Psoas muscle (tissue), 8 donors: ENCODE measurements around the gene SOX30. TPM values are rescaled to one million over a fixed set of nuclear protein-coding genes. Genes with fewer than 3 reads are reported as not detected.
"Not testable (repeated sequence)": the region's sequence is repeated elsewhere in the genome, so short reads cannot be mapped to it uniquely, and the experiment has no call there.

Experiments used
- ATAC-seq, 4 donors: fragments of 200-7000 bp; cut with Tn5 transposase; one replicate each; pipeline ENCODE4 v1.9.1; 2020; ENCODE audit warnings: moderate library complexity in 3 of 4, mild to moderate bottlenecking in 2 of 4
- DNase-seq, 2 donors: peaks; one replicate each; pipeline ENCODE4 v3.0.0-alpha.2; 2020
- H3K27ac ChIP-seq: fragments of 200-600 bp; one replicate; pipeline ENCODE4 v1.8.0; 2022
- H3K27me3 ChIP-seq, 3 donors: fragments of 200-600 bp in 1 of 3; one replicate each; pipeline versions ENCODE4 v1.6.1 to v1.8.0; 2013 to 2022; ENCODE audit warnings: low read length in 2 of 3, mild to moderate bottlenecking in 2 of 3, moderate library complexity in 1 of 3; ENCODE audit not compliant: insufficient read depth in 3 of 3
- H3K36me3 ChIP-seq, 2 donors: fragments of 200-600 bp in 1 of 2; one replicate each; pipeline versions ENCODE4 v1.6.1 to v1.8.0; 2013 to 2022; ENCODE audit warnings: low read depth in 1 of 2, mild to moderate bottlenecking in 1 of 2, moderate library complexity in 1 of 2; ENCODE audit not compliant: insufficient read depth in 1 of 2
- H3K4me1 ChIP-seq: fragments of 200-600 bp; one replicate; pipeline ENCODE4 v1.8.0; 2022
- H3K4me3 ChIP-seq: fragments of 200-600 bp; one replicate; pipeline ENCODE4 v1.8.0; 2022; ENCODE audit warnings: mild to moderate bottlenecking
- H3K9me3 ChIP-seq: fragments of 200-600 bp; one replicate; pipeline ENCODE4 v1.8.0; 2022
- CTCF ChIP-seq: fragments of 200-600 bp; IDR thresholded peaks from one replicate; pipeline ENCODE4 v1.8.0; 2022; ENCODE audit warnings: antibody characterized with exemption
- WGBS, 3 donors: extraction: QIAGEN DNeasy Blood & Tissue Kit; methylation state at CpG; one replicate each; pipeline versions ENCODE4 v1.1.6 to v1.1.7; 2013; 5-methylcytosine and 5-hydroxymethylcytosine counted together
- intact Hi-C, 2 donors: fragments of 100-400 bp; cut with DNase I; formaldehyde crosslinking; loops; one replicate each; pipeline versions ENCODE4 v1.11.0 to v1.14.2; 2022
- long read RNA-seq, 2 donors: library from polyadenylated mRNA; unstranded; transcript quantifications; one replicate each; pipeline ENCODE4 v2.0.0, GENCODE V29; 2021
- polyA plus RNA-seq, 3 donors: library from polyadenylated mRNA; stranded (reverse); fragments of 200-250 nt; gene quantifications; one replicate each; pipeline ENCODE4 v1.2.3, GENCODE V29; 2013
- total RNA-seq, 4 donors: library from RNA; stranded (reverse); fragmentation: NEBNext Ultra II Directional in 2 of 4; extraction: Animal tissue kit (Norgen Biotek cat#: 25700) in 2 of 4; gene quantifications; one replicate each; pipeline versions ENCODE4 v1.2.1 to v1.2.4, GENCODE V29; 2021 to 2023
- donor health status: healthy with polysubstance abuse.
- donor health status: DM: no; HTN: no; CAD: no; lungs with moderate emphysema.
- donor health status: Bipolar disorder and iron deficiency.
- donor health status: healthy.
- donor health status: DM: yes; HTN: yes; CAD: no.
- donor health status: DM: no; HTN: no; CAD: no.
- donor health status: DM: no; HTN: no; CAD: no.
- donor health status: DM: yes; HTN: yes; CAD: no.

The SOX30 gene
- total RNA-seq (under 1 TPM in 1 of 4 donors, not detected in 3; 0.19 TPM), polyA plus RNA-seq (under 1 TPM in 2 of 3 donors, not detected in 1; 0.01 to 0.05 TPM)
- long read RNA-seq, donor 1, result 0 reads
- long read RNA-seq, donor 2, result 0 reads

GRCh38 chr5:157652377-157652692 lies at the start of gene SOX30:
Gene SOX30 (minus strand): TSS chr5:157652438. CDS start chr5:157652078, 360 bp downstream.
- Histone ChIP-seq H3K4me3 (peak within 1 kb of the TSS; percentile 60), H3K27me3 (peaks cover 0 to 15% (median 5%) of the 10 kb centered on the region in 3 donors), H3K36me3 (no peaks in the 10 kb centered on the region), H3K27ac (no peak within 1 kb of the TSS), H3K9me3 (peaks cover 9% of the 10 kb centered on the region), H3K4me1 (no peaks in the 10 kb centered on the region)
- no peak for TF ChIP-seq CTCF
- intact Hi-C loops, result no loop called here
- DNase-seq (no peak), ATAC-seq (no peak)
- WGBS, 3 donors, result 89 to 94% (median 92%) methylated on average over 15 of the region's 15 CpGs

- H3K4me3 ChIP-seq, H3K36me3 ChIP-seq, H3K27ac ChIP-seq, H3K4me1 ChIP-seq, intact Hi-C loops, H3K27me3 ChIP-seq, DNase-seq, ATAC-seq: not testable (repeated sequence)
- 69 to 96% (median 83%) methylated on average over 4 of the region's 4 CpGs for WGBS, 3 donors
- H3K9me3 ChIP-seq, result peaks cover 16% of the 10 kb centered on the region
Observed at GRCh38 chr5:157698674-157699073, 46.4 kb upstream of the SOX30 start.

- H3K4me1 ChIP-seq, ATAC-seq, intact Hi-C loops, H3K36me3 ChIP-seq, H3K27ac ChIP-seq, H3K4me3 ChIP-seq, H3K27me3 ChIP-seq, DNase-seq: not testable (repeated sequence)
- peaks cover 12% of the 10 kb centered on the region for H3K9me3 ChIP-seq
- WGBS, 3 donors, result 96 to 99% (median 97%) methylated on average over 3 of the region's 3 CpGs
Observed at GRCh38 chr5:157696154-157696553, 43.9 kb upstream of the SOX30 start.

GRCh38 chr5:157693816-157694215 lies 41.6 kb upstream of the SOX30 start:
- H3K4me3 ChIP-seq, intact Hi-C loops, H3K36me3 ChIP-seq, H3K9me3 ChIP-seq, H3K4me1 ChIP-seq, H3K27ac ChIP-seq, H3K27me3 ChIP-seq, DNase-seq, ATAC-seq: not testable (repeated sequence)
- WGBS, 3 donors, result 87 to 92% (median 89%) methylated on average over 20 to 25 of the region's 25 CpGs

- no peak overlapping the region for H3K4me3 ChIP-seq
- TF ChIP-seq CTCF, result no peak
- no peaks in the 10 kb centered on the region for H3K36me3 ChIP-seq
- WGBS, 3 donors, result 75 to 81% (median 80%) methylated on average over 53 of the region's 53 CpGs
- H3K27me3 ChIP-seq, result peaks cover 0 to 2% (median 0%) of the 10 kb centered on the region in 3 donors
- DNase-seq (no peak), ATAC-seq (no peak)
- no peak overlapping the region for H3K27ac ChIP-seq
- intact Hi-C loops, result no loop called here
- H3K4me1 ChIP-seq, result no peaks in the 10 kb centered on the region
- H3K9me3 ChIP-seq, result no peaks in the 10 kb centered on the region
Observed at GRCh38 chr5:157690690-157691433, 38.6 kb upstream of the SOX30 start.

GRCh38 chr5:157689942-157690689 lies 37.9 kb upstream of the SOX30 start:
- no peak overlapping the region for H3K4me3 ChIP-seq
- WGBS, 3 donors, result 73 to 81% (median 75%) methylated on average over 52 of the region's 52 CpGs

More at GRCh38 chr5:157689942-157690689, 37.9 kb upstream of the SOX30 start:
- no peak overlapping the region for H3K27ac ChIP-seq
- ATAC-seq (no peak), DNase-seq (no peak)
- no peaks in the 10 kb centered on the region for H3K36me3 ChIP-seq
- no peaks in the 10 kb centered on the region for H3K9me3 ChIP-seq
- H3K4me1 ChIP-seq, result no peaks in the 10 kb centered on the region
- no peaks in the 10 kb centered on the region for H3K27me3 ChIP-seq
- no peak for TF ChIP-seq CTCF
- intact Hi-C loops, result no loop called here
